K562 (cell line): ENCODE data around the gene PHF14. TPM values are rescaled to one million over a fixed set of nuclear protein-coding genes. Genes with fewer than 3 reads are reported as not detected.

Experiments
- ADNP ChIP-seq: fragments of 200-800 bp; sonication (Bioruptor generic); IDR thresholded peaks from 2 replicates; pipeline ENCODE4 v1.6.1; 2016; ENCODE audit warnings: missing genetic modification characterization, missing compliant biosample characterization
- BMI1 ChIP-seq: fragments of 150-350 bp; IDR thresholded peaks from 2 replicates; pipeline ENCODE4 v1.6.1; 2014; ENCODE audit warnings: low read length
- DNMT1 ChIP-seq: fragments of 450-650 bp; IDR thresholded peaks from 2 replicates; pipeline ENCODE4 v1.6.1; 2016; ENCODE audit warnings: antibody characterized with exemption, mild to moderate bottlenecking
- FOXK2 ChIP-seq, 2 experiments: fragments of 450-650 bp; IDR thresholded peaks in 1 of 2; conservative IDR thresholded peaks in 1 of 2; 2 replicates each; pipeline ENCODE4 v1.6.1; 2016; ENCODE audit warnings: low read depth in 2 of 2, mild to moderate bottlenecking in 1 of 2
- FOXO4 ChIP-seq: fragments of 450-650 bp; formaldehyde crosslinking; IDR thresholded peaks from 2 replicates; pipeline ENCODE4 v1.4.0; 2020; ENCODE audit warnings: mild to moderate bottlenecking, moderate library complexity
- GATAD2B ChIP-seq: fragments of 450-650 bp; IDR thresholded peaks from 2 replicates; pipeline ENCODE4 v1.6.1; 2017; ENCODE audit warnings: mild to moderate bottlenecking, borderline replicate concordance
- GTF3C2 ChIP-seq: IDR thresholded peaks from 3 replicates; pipeline ENCODE4 v1.6.1; 2011; ENCODE audit warnings: borderline replicate concordance, mild to moderate bottlenecking, moderate library complexity; ENCODE audit not compliant: insufficient read length; ENCODE audit errors: extremely low read depth
- LCOR ChIP-seq: sonication (generic); formaldehyde crosslinking; IDR thresholded peaks from 2 replicates; pipeline ENCODE4 v1.8.0; 2022; ENCODE audit warnings: mild to moderate bottlenecking, missing genetic modification reagents
- MTA2 ChIP-seq: fragments of 450-650 bp; IDR thresholded peaks from 2 replicates; pipeline ENCODE4 v1.6.1; 2016; ENCODE audit warnings: low read depth
- PHB ChIP-seq: fragments of 250-450 bp; sonication (Bioruptor Pico); IDR thresholded peaks from 2 replicates; pipeline ENCODE4 v1.5.0; 2021
- PHB2 ChIP-seq: fragments of 450-650 bp; IDR thresholded peaks from 2 replicates; pipeline ENCODE4 v1.6.1; 2017; ENCODE audit warnings: low read depth
- TBP ChIP-seq: optimal IDR thresholded peaks from 2 replicates; pipeline ENCODE3; 2011; ENCODE audit warnings: low read depth, low read length, improper control_type of control experiment
- TCFL5 ChIP-seq: fragments of 250-450 bp; sonication (Bioruptor Pico); conservative IDR thresholded peaks from 2 replicates; pipeline ENCODE4 v1.6.1; 2021; ENCODE audit warnings: mild to moderate bottlenecking, moderate library complexity, matching md5 sums
- TFE3 ChIP-seq: fragments of 450-650 bp; formaldehyde crosslinking; IDR thresholded peaks from 2 replicates; pipeline ENCODE4 v1.4.0; 2020; ENCODE audit warnings: mild to moderate bottlenecking, mixed read lengths
- ZHX1 ChIP-seq: fragments of 150-350 bp; conservative IDR thresholded peaks from 2 replicates; pipeline ENCODE4 v1.6.1; 2014; ENCODE audit warnings: low read length
- ZNF431 ChIP-seq: sonication (generic); formaldehyde crosslinking; IDR thresholded peaks from 2 replicates; pipeline ENCODE4 v1.8.0; 2022; ENCODE audit warnings: mild to moderate bottlenecking, missing genetic modification reagents
- ZNF76 ChIP-seq: fragments of 250-450 bp; sonication (Bioruptor Pico); IDR thresholded peaks from 2 replicates; pipeline ENCODE4 v1.4.0; 2020; ENCODE audit warnings: mild to moderate bottlenecking, moderate library complexity, borderline replicate concordance
- polyA plus RNA-seq, 8 experiments: library from polyadenylated mRNA; depleted of rRNA in 4 of 8; stranded (reverse) in 5 of 8; unstranded in 3 of 8; fragments of >200 nt; fragmentation: Nextera tagmentation in 2 of 8; fragmentation: Illumina TruSeq in 1 of 8; extraction: Ambion mirVana in 2 of 8; extraction: Trizol in 1 of 8; gene quantifications; 2 replicates each; pipeline versions ENCODE4 v1.2.1 to v1.2.3, GENCODE V29; 2011 to 2014; ENCODE audit warnings: inconsistent platforms in 1 of 8, missing spikeins in 1 of 8
- total RNA-seq, 7 experiments: library from RNA; depleted of rRNA in 6 of 7; stranded (reverse); fragments of >200 nt in 6 of 7; fragmentation: Illumina TruSeq in 2 of 7; extraction: Trizol in 2 of 7; gene quantifications; 2 replicates each; pipeline versions ENCODE4 v1.2.1 to v1.2.3, GENCODE V29; 2011 to 2021; ENCODE audit warnings: low replicate concordance in 1 of 7

The PHF14 gene
- total and polyA plus RNA-seq, 9 of the 15 experiments (the other 6 are each of a cell fraction or from before 2014, with no cell fraction given) = 27.5 to 67.6 (median 41.4) TPM

GRCh38 chr7:10939911-10940703 lies 33.6 kb upstream of the PHF14 start (continued):
- TF ChIP-seq TFE3 = no peak
- TF ChIP-seq LCOR (CRISPR knock-in tag) = peak; percentile 81
- TF ChIP-seq GATAD2B = peak; percentile 54; the same call in 1 of the 2 replicates
- no peak; the same call in 1 of the 2 replicates for TF ChIP-seq ZNF76 (CRISPR knock-in tag)
- TF ChIP-seq MTA2 = no peak
- TF ChIP-seq ZHX1 = no peak
- no peak for TF ChIP-seq FOXO4
- TF ChIP-seq TBP = peak; percentile 97
- TF ChIP-seq TCFL5 (CRISPR knock-in tag) = no peak
- no peak for TF ChIP-seq DNMT1
- 0 out of 2 replicates have a peak, but pooled peaks have one; percentile 68 for TF ChIP-seq ZNF431 (CRISPR knock-in tag)
- TF ChIP-seq FOXK2 (conservative IDR thresholded peaks at IDR 0.05 in 1 of 2, IDR thresholded peaks at IDR 0.05 in 1 of 2; ENCODE audit: low read depth in 2 of 2) = no peak
- TF ChIP-seq GTF3C2 = no peak
- TF ChIP-seq PHB2 = no peak
- no peak for TF ChIP-seq ADNP (tag)
- TF ChIP-seq BMI1 = no peak
- no peak for TF ChIP-seq PHB (CRISPR knock-in tag)
